Lung (tissue), 12 donors: Measurements from ENCODE around the gene CLEC1A. TPM values are rescaled to one million over a fixed set of nuclear protein-coding genes. Genes with fewer than 3 reads are reported as not detected.

Source experiments
- ATAC-seq: fragments of 200-7000 bp; cut with Tn5 transposase; one replicate; pipeline ENCODE4 v1.9.1; 2020; ENCODE audit warnings: moderate number of reproducible peaks; ENCODE audit not compliant: insufficient read depth, low FRiP score
- DNase-seq, 3 donors: peaks; one replicate each; pipeline ENCODE4 v3.0.0-alpha.2; 2013 to 2017
- H3K27ac ChIP-seq, 2 donors: one replicate each; pipeline ENCODE4 v1.5.1; 2013; ENCODE audit warnings: mild to moderate bottlenecking in 2 of 2, moderate library complexity in 2 of 2, control low read depth in 1 of 2, inconsistent platforms in 1 of 2, low read depth in 1 of 2, low read length in 1 of 2
- H3K27me3 ChIP-seq, 3 donors: one replicate each; pipeline ENCODE4 v1.5.1; 2013; ENCODE audit warnings: low read length in 2 of 3; ENCODE audit not compliant: control insufficient read depth in 3 of 3, insufficient read depth in 3 of 3
- H3K36me3 ChIP-seq, 4 donors: one replicate each; pipeline ENCODE4 v1.5.1; 2013; ENCODE audit warnings: low read length in 4 of 4, mild to moderate bottlenecking in 1 of 4, moderate library complexity in 1 of 4; ENCODE audit not compliant: control insufficient read depth in 4 of 4, insufficient read depth in 4 of 4
- H3K4me1 ChIP-seq, 5 donors: one replicate each; pipeline ENCODE4 v1.5.1; 2013; ENCODE audit warnings: low read length in 5 of 5, mild to moderate bottlenecking in 2 of 5, moderate library complexity in 1 of 5; ENCODE audit not compliant: control insufficient read depth in 5 of 5, insufficient read depth in 5 of 5
- H3K4me3 ChIP-seq: one replicate; pipeline ENCODE4 v1.5.1; 2013; ENCODE audit warnings: mild to moderate bottlenecking, control low read depth, moderate library complexity
- H3K9ac ChIP-seq, 2 donors: one replicate each; pipeline ENCODE4 v1.5.1; 2013; ENCODE audit warnings: low read length in 2 of 2, control low read depth in 1 of 2; ENCODE audit not compliant: insufficient read depth in 1 of 2
- H3K9me3 ChIP-seq, 4 donors: one replicate each; pipeline ENCODE4 v1.5.1; 2013; ENCODE audit warnings: low read length in 3 of 4, mild to moderate bottlenecking in 1 of 4, moderate library complexity in 1 of 4; ENCODE audit not compliant: control insufficient read depth in 4 of 4, insufficient read depth in 3 of 4
- WGBS, 2 donors: extraction: QIAGEN DNeasy Blood & Tissue Kit; methylation state at CpG; one replicate each; pipeline ENCODE4 v1.1.7; 2013; 5-methylcytosine and 5-hydroxymethylcytosine counted together
- polyA plus RNA-seq, 2 donors: library from polyadenylated mRNA; stranded (reverse); fragments of 200-250 nt; gene quantifications; one replicate each; pipeline ENCODE4 v1.2.1, GENCODE V29; 2013
- total RNA-seq, 2 donors: library from RNA; depleted of rRNA in 1 of 2; stranded (reverse); fragments of >200 nt in 1 of 2; gene quantifications; one replicate each; pipeline ENCODE4 v1.2.1, GENCODE V29; 2014 to 2021
- TF ChIP-seq, protein P1 (sequence below): IDR thresholded peaks from 2 replicates; pipeline ENCODE4 v1.5.1; 2012; ENCODE audit warnings: mild to moderate bottlenecking; ENCODE audit errors: control extremely low read depth, extremely low read depth
- donor health status: control.
- donor health status: control.
- donor health status: Bipolar disorder and iron deficiency.
- donor health status: healthy.
- donor health status: DM: yes; HTN: yes; CAD: no.

CLEC1A gene
- total and polyA plus RNA-seq, 4 donors, result 6.8 to 18.7 (median 8.9) TPM

DNA sequence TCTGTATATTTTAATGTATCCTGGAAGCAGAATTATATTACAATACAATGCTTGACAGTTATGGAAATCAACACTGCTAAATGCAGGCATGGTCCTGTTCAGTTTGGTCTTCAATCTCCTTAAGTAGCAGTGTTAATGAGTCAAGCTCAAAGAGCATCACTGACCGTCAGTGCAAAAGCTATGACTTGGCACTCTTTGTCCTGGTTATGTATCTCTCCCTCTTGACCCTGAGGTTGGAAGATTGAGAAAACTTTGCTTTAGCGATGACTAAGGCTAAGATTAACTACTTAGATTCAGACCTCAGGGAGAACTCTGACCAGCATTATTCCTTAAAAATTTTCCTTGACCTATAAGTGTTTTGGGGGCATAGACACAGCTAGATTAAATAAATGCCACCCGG is 20.3 kb upstream of the CLEC1A start:
- Histone ChIP-seq H3K9ac (no peak overlapping the region), H3K27me3 (no peaks in the 10 kb centered on the region), H3K9me3 (no peaks in the 10 kb centered on the region), H3K27ac (no peak overlapping the region), H3K4me3 (no peak overlapping the region), H3K36me3 (no peaks in the 10 kb centered on the region), H3K4me1 (no peaks in the 10 kb centered on the region)
- DNase-seq (no peak), ATAC-seq (no peak)
- WGBS, 2 donors, result 75 to 81% methylated on average over 3 of the region's 3 CpGs
- TF ChIP-seq, protein P1, sequence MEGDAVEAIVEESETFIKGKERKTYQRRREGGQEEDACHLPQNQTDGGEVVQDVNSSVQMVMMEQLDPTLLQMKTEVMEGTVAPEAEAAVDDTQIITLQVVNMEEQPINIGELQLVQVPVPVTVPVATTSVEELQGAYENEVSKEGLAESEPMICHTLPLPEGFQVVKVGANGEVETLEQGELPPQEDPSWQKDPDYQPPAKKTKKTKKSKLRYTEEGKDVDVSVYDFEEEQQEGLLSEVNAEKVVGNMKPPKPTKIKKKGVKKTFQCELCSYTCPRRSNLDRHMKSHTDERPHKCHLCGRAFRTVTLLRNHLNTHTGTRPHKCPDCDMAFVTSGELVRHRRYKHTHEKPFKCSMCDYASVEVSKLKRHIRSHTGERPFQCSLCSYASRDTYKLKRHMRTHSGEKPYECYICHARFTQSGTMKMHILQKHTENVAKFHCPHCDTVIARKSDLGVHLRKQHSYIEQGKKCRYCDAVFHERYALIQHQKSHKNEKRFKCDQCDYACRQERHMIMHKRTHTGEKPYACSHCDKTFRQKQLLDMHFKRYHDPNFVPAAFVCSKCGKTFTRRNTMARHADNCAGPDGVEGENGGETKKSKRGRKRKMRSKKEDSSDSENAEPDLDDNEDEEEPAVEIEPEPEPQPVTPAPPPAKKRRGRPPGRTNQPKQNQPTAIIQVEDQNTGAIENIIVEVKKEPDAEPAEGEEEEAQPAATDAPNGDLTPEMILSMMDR, result no peak

DNA sequence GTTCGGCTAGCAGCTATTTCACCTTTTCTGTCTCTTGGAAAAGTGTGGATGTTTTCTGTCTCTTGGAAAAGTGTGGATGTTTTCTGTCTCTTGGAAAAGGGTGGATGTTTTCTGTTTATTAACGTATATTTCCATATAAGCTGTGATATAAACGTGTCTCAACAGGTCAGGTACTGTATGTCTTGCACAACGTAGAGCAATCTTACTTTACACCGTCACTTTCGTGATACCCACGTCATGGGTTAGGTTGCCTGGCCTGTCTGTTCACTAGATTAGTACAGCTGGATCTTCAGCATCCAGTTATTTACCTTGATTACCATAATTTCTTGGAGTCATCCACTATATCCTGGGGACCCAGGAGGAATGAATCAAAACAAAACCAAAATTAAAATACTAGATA is 17.1 kb upstream of the CLEC1A start:
- WGBS, 2 donors, result 88 to 91% methylated on average over 7 of the region's 7 CpGs
- peaks cover 0 to 3% (median 0%) of the 10 kb centered on the region in 4 donors for H3K9me3 ChIP-seq
- no peak for DNase-seq
- no peak overlapping the region for H3K9ac ChIP-seq
- no peak overlapping the region for H3K27ac ChIP-seq
- no peak for ATAC-seq
- TF ChIP-seq, protein P1, result no peak
- no peaks in the 10 kb centered on the region for H3K4me1 ChIP-seq
- no peaks in the 10 kb centered on the region for H3K27me3 ChIP-seq
- no peak overlapping the region for H3K4me3 ChIP-seq
- H3K36me3 ChIP-seq, result no peaks in the 10 kb centered on the region

DNA sequence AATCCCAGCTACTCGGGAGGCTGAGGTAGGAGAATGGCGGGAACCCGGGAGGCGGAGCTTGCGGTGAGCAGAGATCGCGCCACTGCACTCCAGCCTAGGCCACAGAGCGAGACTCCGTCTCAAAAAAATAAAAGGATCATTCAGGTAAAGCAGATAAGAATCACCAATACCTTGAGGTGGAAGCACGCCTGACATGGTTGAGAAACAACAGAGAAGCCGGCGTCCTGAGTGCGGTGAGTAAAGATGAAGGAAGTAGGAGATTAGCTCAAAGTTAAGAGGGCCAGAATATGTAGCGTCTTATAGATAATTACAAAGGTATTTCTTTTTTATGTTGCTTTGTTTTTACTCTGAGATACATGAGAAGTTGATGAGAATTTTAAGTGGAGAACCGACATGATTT is 16.5 kb upstream of the CLEC1A start:
- 91 to 92% methylated on average over 15 of the region's 15 CpGs for WGBS, 2 donors
- no peaks in the 10 kb centered on the region for H3K27me3 ChIP-seq
- H3K4me1 ChIP-seq, result no peaks in the 10 kb centered on the region
- H3K27ac ChIP-seq, result no peak overlapping the region
- DNase-seq, result no peak
- no peak overlapping the region for H3K9ac ChIP-seq
- TF ChIP-seq, protein P1, result no peak
- no peak overlapping the region for H3K4me3 ChIP-seq
- ATAC-seq, result no peak
- H3K9me3 ChIP-seq, result peaks cover 0 to 3% (median 0%) of the 10 kb centered on the region in 4 donors
- H3K36me3 ChIP-seq, result no peaks in the 10 kb centered on the region

DNA sequence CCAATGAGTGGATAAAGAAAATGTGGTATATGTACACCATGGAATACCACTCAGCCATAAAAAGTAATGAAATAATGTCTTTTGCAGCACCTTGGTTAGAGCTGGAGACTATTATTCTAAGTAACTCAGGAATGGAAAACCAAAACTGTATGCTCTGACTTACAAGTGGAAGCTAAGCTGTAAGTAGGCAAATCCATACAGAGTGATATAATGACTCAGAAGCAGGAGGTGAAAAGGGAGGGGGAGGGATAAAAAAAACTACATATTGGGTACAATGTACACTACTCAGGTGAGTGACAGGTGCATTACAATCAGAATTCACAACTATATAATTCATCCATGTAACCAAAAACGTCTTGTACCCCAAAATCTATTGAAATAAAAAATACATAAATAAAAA is 15.1 kb upstream of the CLEC1A start:
- WGBS, 2 donors, result 66 to 83% methylated on average over 1 of the region's 1 CpG
- Histone ChIP-seq H3K9ac (no peak overlapping the region), H3K36me3 (no peaks in the 10 kb centered on the region), H3K27me3 (no peaks in the 10 kb centered on the region), H3K27ac (no peak overlapping the region), H3K4me1 (no peaks in the 10 kb centered on the region), H3K4me3 (no peak overlapping the region), H3K9me3 (peaks cover 0 to 3% (median 0%) of the 10 kb centered on the region in 4 donors)
- no peak for ATAC-seq
- DNase-seq, result no peak
- TF ChIP-seq, protein P1, result no peak
